Skeletal muscle tissue (tissue), 4 donors: Measurements from ENCODE around the gene PRAMEF11. TPM values are rescaled to one million over a fixed set of nuclear protein-coding genes. Genes with fewer than 3 reads are reported as not detected.
"Not testable (repeated sequence)": the region's sequence is repeated elsewhere in the genome, so short reads cannot be mapped to it uniquely, and the experiment has no call there.

Experiments used
- H3K27ac ChIP-seq: one replicate; pipeline ENCODE4 v1.7.0; 2013; ENCODE audit warnings: mild to moderate bottlenecking, low read depth, low read length, inconsistent platforms
- H3K27me3 ChIP-seq, 3 donors: one replicate each; pipeline ENCODE4 v1.7.0; 2013; ENCODE audit warnings: low read length in 3 of 3; ENCODE audit not compliant: control insufficient read depth in 3 of 3, insufficient read depth in 3 of 3
- H3K36me3 ChIP-seq, 3 donors: one replicate each; pipeline ENCODE4 v1.7.0; 2013; ENCODE audit warnings: low read length in 3 of 3; ENCODE audit not compliant: control insufficient read depth in 3 of 3, insufficient read depth in 3 of 3
- H3K4me1 ChIP-seq, 3 donors: one replicate each; pipeline ENCODE4 v1.7.0; 2013; ENCODE audit warnings: low read length in 3 of 3, mild to moderate bottlenecking in 3 of 3; ENCODE audit not compliant: control insufficient read depth in 3 of 3, insufficient read depth in 3 of 3
- H3K4me3 ChIP-seq, 3 donors: one replicate each; pipeline ENCODE4 v1.7.0; 2013; ENCODE audit warnings: low read length in 3 of 3
- H3K9ac ChIP-seq, 3 donors: one replicate each; pipeline ENCODE4 v1.7.0; 2013; ENCODE audit warnings: low read length in 3 of 3, mild to moderate bottlenecking in 3 of 3, moderate library complexity in 2 of 3, low read depth in 1 of 3
- H3K9me3 ChIP-seq, 3 donors: one replicate each; pipeline ENCODE4 v1.7.0; 2013; ENCODE audit warnings: low read length in 3 of 3; ENCODE audit not compliant: control insufficient read depth in 3 of 3
- total RNA-seq: library from RNA; depleted of rRNA; stranded (reverse); fragments of >200 nt; gene quantifications from one replicate; pipeline ENCODE4 v1.2.3, GENCODE V29; 2014
- donor health status: Osteomylitis.

PRAMEF11 gene
- not detected for total RNA-seq

DNA sequence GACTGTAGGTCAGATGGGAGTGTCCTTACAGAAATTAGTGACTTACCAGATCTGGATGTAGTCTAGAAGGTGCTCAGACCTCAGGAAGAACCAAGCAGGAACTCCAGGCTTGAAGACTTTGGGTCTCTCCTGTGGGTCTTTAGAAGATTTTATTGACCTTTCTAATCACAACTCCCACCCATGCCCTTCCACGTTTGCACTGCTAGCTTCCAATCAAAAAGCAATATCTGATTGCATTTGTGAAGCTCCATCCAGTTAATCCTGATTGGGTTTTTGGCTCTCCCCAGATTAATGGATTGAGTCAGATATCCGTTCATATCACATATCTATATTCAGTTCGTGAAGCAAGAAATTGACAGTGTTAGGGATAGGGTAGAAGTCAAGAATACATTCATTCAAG lies at the start of gene PRAMEF11:
Gene PRAMEF11, minus strand, starts transcription at position 101 of the 400 bp plus-strand sequence. CDS start 2,621 bp downstream, outside the sequence.
- not testable (repeated sequence) for H3K27me3 ChIP-seq

DNA sequence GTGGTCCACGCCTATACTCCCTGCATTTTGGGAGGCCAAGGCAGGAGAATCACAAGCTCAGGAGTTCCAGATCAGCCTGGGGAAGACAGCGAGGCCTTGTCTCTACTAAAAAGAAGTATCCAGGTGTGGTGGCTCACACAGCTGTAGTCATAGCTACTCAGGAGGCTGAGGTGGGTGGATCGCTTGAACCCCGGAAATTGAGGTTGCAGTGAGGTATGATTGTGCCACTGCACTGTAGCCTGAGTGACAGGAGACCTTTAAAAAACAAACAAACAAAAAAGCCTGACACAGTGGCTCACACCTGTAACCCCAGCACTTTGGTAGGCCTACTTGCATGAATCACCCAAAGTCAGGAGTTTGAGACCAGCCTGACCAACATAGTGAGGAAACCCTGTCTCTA lies 47.2 kb upstream of the PRAMEF11 start:
- H3K27me3 ChIP-seq, H3K9me3 ChIP-seq, H3K9ac ChIP-seq, H3K4me3 ChIP-seq, H3K4me1 ChIP-seq, H3K36me3 ChIP-seq, H3K27ac ChIP-seq: not testable (repeated sequence)

More for the DNA sequence above, at the start of gene PRAMEF11:
- H3K9ac ChIP-seq, H3K4me3 ChIP-seq, H3K4me1 ChIP-seq, H3K27ac ChIP-seq, H3K9me3 ChIP-seq, H3K36me3 ChIP-seq: not testable (repeated sequence)

GRCh38 chr1:12863131-12863880 lies 32.1 kb upstream of the PRAMEF11 start:
- H3K27ac ChIP-seq, H3K27me3 ChIP-seq, H3K4me1 ChIP-seq, H3K36me3 ChIP-seq, H3K9ac ChIP-seq, H3K9me3 ChIP-seq, H3K4me3 ChIP-seq: not testable (repeated sequence)

DNA sequence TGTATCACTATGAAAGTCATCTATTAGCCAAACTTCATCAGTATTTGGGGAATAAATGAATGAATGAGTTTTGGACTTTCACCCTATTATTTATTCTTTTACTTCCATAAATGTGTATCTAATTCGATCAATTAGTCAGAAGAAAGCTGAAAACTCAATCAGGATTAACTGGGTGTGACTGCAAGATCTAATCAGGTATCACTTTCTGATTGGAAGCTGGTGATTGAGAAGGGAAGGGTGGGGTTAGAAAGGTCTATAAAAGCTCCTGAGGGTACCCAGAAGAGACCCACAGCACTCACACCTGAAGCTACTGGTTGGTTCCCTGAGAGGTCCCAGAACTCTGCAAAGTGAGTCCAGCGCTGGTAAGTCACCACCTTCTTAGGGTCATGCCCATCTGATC lies 25.6 kb upstream of the PRAMEF11 start, which contains the start of gene PRAMEF2:
Gene PRAMEF2, plus strand, starts transcription at position 301 of the 400 bp plus-strand sequence. CDS start 1,924 bp downstream, outside the sequence.
- H3K4me3 ChIP-seq, H3K9me3 ChIP-seq, H3K27ac ChIP-seq, H3K9ac ChIP-seq, H3K4me1 ChIP-seq, H3K36me3 ChIP-seq, H3K27me3 ChIP-seq: not testable (repeated sequence)

DNA sequence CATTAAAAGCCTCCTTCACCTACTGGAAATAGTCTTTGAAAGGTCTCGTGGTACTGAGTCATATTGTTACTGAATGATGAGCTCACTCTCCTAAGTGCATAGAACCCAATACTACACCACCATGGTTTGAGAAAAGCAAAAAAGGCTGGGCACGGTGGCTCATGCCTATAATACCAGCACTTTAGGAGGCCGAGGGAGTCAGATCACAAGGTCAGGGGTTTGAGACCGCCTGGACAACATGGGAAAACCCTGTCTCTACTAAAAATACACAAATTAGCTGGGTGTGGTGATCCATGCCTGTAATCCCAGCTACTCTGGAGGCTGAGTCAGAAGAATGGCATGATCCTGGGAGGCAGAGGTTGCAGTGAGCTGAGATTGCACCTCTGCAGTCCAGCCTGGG lies 20.6 kb upstream of the PRAMEF11 start:
- peaks cover 0 to 2% (median 0%) of the 10 kb centered on the region in 3 donors for H3K9me3 ChIP-seq
- H3K4me3 ChIP-seq, result no peak overlapping the region
- no peaks in the 10 kb centered on the region for H3K27me3 ChIP-seq
- no peaks in the 10 kb centered on the region for H3K4me1 ChIP-seq
- no peaks in the 10 kb centered on the region for H3K36me3 ChIP-seq
- no peak overlapping the region for H3K27ac ChIP-seq
- no peak overlapping the region for H3K9ac ChIP-seq

- not testable (repeated sequence) for H3K4me3 ChIP-seq, H3K27ac ChIP-seq, H3K4me1 ChIP-seq, H3K36me3 ChIP-seq, H3K9ac ChIP-seq, H3K27me3 ChIP-seq, H3K9me3 ChIP-seq
Observed at GRCh38 chr1:12848620-12849019, 17.4 kb upstream of the PRAMEF11 start, which contains the start of gene HNRNPCL1. Gene HNRNPCL1 (minus strand): TSS chr1:12848720. CDS start chr1:12848289, 431 bp downstream.

DNA sequence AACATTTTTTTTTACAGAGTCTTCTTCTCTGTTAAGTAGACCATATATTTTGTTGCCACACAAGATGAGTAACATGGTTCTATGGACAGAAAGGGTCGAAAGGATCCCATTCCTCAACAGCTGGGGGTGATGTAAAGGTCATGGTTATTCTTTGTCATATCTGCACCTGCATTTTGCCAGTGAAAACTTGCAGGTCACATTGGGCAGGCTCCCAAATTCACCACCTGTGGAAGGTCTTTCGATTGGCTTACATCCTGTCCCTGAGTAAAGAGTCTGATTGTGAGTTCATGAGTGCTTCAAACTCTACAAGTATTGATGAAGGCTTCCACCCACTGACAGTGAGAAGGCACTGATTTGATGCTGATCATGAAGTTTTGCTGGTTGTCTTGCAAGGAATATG lies 2.0 kb upstream of the PRAMEF11 start:
- H3K36me3 ChIP-seq, H3K9me3 ChIP-seq, H3K27me3 ChIP-seq, H3K4me3 ChIP-seq, H3K9ac ChIP-seq, H3K4me1 ChIP-seq, H3K27ac ChIP-seq: not testable (repeated sequence)

DNA sequence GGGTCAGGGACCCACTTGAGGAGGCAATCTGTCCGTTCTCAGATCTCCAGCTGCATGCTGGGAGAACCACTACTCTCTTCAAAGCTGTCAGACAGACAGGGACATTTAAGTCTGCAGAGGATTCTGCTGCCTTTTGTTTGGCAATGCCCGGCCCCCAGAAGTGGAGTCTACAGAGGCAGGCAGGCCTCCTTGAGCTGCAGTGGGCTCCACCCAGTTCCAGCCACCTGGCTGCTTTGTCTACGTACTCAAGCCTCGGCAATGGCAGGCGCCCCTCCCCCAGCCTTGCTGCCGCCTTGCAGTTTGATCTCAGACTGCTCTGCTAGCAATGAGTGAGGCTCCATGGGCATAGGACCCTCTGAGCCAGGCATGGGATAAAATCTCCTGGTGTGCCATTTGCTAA lies 12.1 kb downstream of the PRAMEF11 start:
- H3K9me3 ChIP-seq, H3K27me3 ChIP-seq, H3K27ac ChIP-seq, H3K4me1 ChIP-seq, H3K9ac ChIP-seq, H3K36me3 ChIP-seq, H3K4me3 ChIP-seq: not testable (repeated sequence)

- no peaks in the 10 kb centered on the region for H3K9me3 ChIP-seq
- no peaks in the 10 kb centered on the region for H3K36me3 ChIP-seq
- no peak overlapping the region for H3K4me3 ChIP-seq
- H3K9ac ChIP-seq, result no peak overlapping the region
- H3K27ac ChIP-seq, result no peak overlapping the region
- peaks cover 0 to 6% (median 4%) of the 10 kb centered on the region in 3 donors for H3K27me3 ChIP-seq
- H3K4me1 ChIP-seq, result no peaks in the 10 kb centered on the region
Observed at GRCh38 chr1:12811409-12811784, 19.8 kb downstream of the PRAMEF11 start.

DNA sequence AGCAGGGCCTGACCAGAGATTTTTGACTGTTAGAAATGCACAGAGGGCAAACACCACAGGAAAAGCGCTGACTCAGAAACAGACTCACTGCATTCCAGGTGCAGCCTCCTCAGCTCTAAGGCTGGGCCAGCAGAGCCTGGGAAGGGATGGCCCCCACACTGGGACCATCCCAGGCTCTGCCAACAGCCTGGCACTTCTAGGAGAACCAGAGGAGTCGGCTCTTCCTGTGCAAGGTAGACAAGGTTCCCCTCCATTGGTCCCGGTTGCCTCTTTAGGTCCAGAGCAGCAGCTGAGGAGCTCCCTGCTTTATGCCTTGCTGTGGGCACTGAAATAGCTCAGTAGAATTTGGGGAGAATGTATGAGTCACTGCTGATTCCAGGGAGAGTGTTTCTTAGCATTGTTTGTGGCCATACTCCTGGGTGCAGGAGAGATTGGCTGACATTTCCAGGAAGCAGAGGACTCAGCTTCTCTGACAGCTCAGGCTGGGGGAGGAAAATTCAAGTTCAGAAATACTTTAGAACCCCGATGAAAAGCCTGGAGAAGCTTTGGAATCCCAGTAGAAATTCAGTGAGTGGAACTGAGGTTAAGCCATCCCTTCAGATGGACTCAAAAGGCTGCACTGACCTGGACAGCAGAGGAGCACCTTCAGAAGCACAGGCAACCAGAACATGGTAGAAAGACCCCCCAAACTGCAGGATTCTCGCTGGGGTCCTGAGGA lies 20.4 kb downstream of the PRAMEF11 start:
- Histone ChIP-seq H3K27me3 (peaks cover 0 to 6% (median 4%) of the 10 kb centered on the region in 3 donors), H3K9ac (no peak overlapping the region), H3K27ac (no peak overlapping the region), H3K4me1 (no peaks in the 10 kb centered on the region), H3K9me3 (no peaks in the 10 kb centered on the region), H3K36me3 (no peaks in the 10 kb centered on the region), H3K4me3 (no peak overlapping the region)
